ENCODE data around the gene MSMO1. TPM values are rescaled to one million over a fixed set of nuclear protein-coding genes. Genes with fewer than 3 reads are reported as not detected.

MSMO1 gene
- total RNA-seq, 2 donors from 2014 or later: 12.3 to 16.7 TPM

GRCh38 chr4:165289423-165289785, 38.1 kb upstream of the MSMO1 start:
- ATAC-seq (ENCODE audit: insufficient number of reproducible peaks, low FRiP score, low read depth): no peak
- no peaks in the 10 kb centered on the region for H3K36me3 ChIP-seq
- TF ChIP-seq CTCF (IDR thresholded peaks at IDR 0.05): no peak

GRCh38 chr4:165293061-165293460, 34.4 kb upstream of the MSMO1 start:
- no peak for TF ChIP-seq CTCF (IDR thresholded peaks at IDR 0.05)
- H3K36me3 ChIP-seq: peaks cover 11% of the 10 kb centered on the region
- ATAC-seq (ENCODE audit: insufficient number of reproducible peaks, low FRiP score, low read depth): no peak

More at GRCh38 chr4:165289423-165289785, 38.1 kb upstream of the MSMO1 start:
- Histone ChIP-seq H3K9me3 (no peaks in the 10 kb centered on the region), H3K27me3 (replicated peaks; ENCODE audit: insufficient read depth) (no peaks in the 10 kb centered on the region), H3K4me3 (no peak overlapping the region), H3K27ac (no peak overlapping the region), H3K4me1 (ENCODE audit: control insufficient read depth in 1 of 2, low read depth in 2 of 2) (peaks cover 0 to 4% of the 10 kb centered on the region in 2 donors)
- no peak for DNase-seq (ENCODE audit: low spot score)

GRCh38 chr4:165293927-165294649, 33.4 kb upstream of the MSMO1 start:
- no peaks in the 10 kb centered on the region for H3K9me3 ChIP-seq
- no peaks in the 10 kb centered on the region for H3K27me3 ChIP-seq (replicated peaks; ENCODE audit: insufficient read depth)
- no peak for DNase-seq (ENCODE audit: low spot score)
- ATAC-seq (ENCODE audit: insufficient number of reproducible peaks, low FRiP score, low read depth): no peak
- H3K27ac ChIP-seq: no peak overlapping the region
- peaks cover 0 to 4% of the 10 kb centered on the region in 2 donors for H3K4me1 ChIP-seq (ENCODE audit: control insufficient read depth in 1 of 2, low read depth in 2 of 2)
- H3K4me3 ChIP-seq: no peak overlapping the region
- peaks cover 13% of the 10 kb centered on the region for H3K36me3 ChIP-seq
- TF ChIP-seq CTCF (IDR thresholded peaks at IDR 0.05): no peak

More at GRCh38 chr4:165293061-165293460, 34.4 kb upstream of the MSMO1 start:
- DNase-seq (ENCODE audit: low spot score): no peak
- peaks cover 0 to 4% of the 10 kb centered on the region in 2 donors for H3K4me1 ChIP-seq (ENCODE audit: control insufficient read depth in 1 of 2, low read depth in 2 of 2)
- no peak overlapping the region for H3K4me3 ChIP-seq
- no peaks in the 10 kb centered on the region for H3K9me3 ChIP-seq
- no peak overlapping the region for H3K27ac ChIP-seq
- no peaks in the 10 kb centered on the region for H3K27me3 ChIP-seq (replicated peaks; ENCODE audit: insufficient read depth)

GRCh38 chr4:165294907-165295306, 32.6 kb upstream of the MSMO1 start:
- Histone ChIP-seq H3K27me3 (replicated peaks; ENCODE audit: insufficient read depth) (no peaks in the 10 kb centered on the region), H3K27ac (no peak overlapping the region), H3K36me3 (peaks cover 16% of the 10 kb centered on the region), H3K9me3 (no peaks in the 10 kb centered on the region), H3K4me3 (no peak overlapping the region), H3K4me1 (ENCODE audit: control insufficient read depth in 1 of 2, low read depth in 2 of 2) (peaks cover 0 to 4% of the 10 kb centered on the region in 2 donors)
- ATAC-seq (ENCODE audit: insufficient number of reproducible peaks, low FRiP score, low read depth) (no peak), DNase-seq (ENCODE audit: low spot score) (no peak)
- no peak for TF ChIP-seq CTCF (IDR thresholded peaks at IDR 0.05)

DNA sequence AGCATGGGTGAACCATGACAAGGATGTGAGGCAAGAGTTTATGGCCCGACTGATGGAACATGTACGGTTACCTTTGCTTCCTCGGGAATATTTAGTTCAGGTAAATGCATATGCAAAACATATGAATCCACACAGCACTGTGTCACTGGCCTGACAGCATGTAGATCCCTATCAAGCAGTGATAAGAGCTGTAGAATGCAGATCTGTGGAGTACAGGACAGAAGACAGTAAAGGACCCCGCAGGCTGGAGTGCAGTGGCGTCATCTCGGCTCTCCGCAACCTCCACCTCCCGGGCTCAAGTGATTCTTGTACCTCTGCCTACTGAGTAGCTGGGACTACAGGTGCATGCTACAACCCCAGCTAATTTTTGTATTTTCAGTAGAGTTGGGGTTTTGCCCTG, 29.8 kb upstream of the MSMO1 start:
- no peak for TF ChIP-seq CTCF (IDR thresholded peaks at IDR 0.05)
- no peak overlapping the region for H3K27ac ChIP-seq
- no peaks in the 10 kb centered on the region for H3K27me3 ChIP-seq (replicated peaks; ENCODE audit: insufficient read depth)
- no peak overlapping the region for H3K4me3 ChIP-seq
- H3K36me3 ChIP-seq: peaks cover 16% of the 10 kb centered on the region
- peaks cover 0 to 16% of the 10 kb centered on the region in 2 donors for H3K4me1 ChIP-seq (ENCODE audit: control insufficient read depth in 1 of 2, low read depth in 2 of 2)
- H3K9me3 ChIP-seq: no peaks in the 10 kb centered on the region
- ATAC-seq (ENCODE audit: insufficient number of reproducible peaks, low FRiP score, low read depth) (no peak), DNase-seq (ENCODE audit: low spot score) (no peak)

Measured in thoracic aorta (tissue), 2 donors.